Measurements from ENCODE around the gene TNFRSF18. TPM values are rescaled to one million over a fixed set of nuclear protein-coding genes. Genes with fewer than 3 reads are reported as not detected.
A peak's percentile ranks its signal among the peaks of the same experiment; 100 is the strongest.

Gene TNFRSF18
- total and polyA plus RNA-seq, 2 experiments from 2014 or later = 1.1 to 1.5 TPM

DNA sequence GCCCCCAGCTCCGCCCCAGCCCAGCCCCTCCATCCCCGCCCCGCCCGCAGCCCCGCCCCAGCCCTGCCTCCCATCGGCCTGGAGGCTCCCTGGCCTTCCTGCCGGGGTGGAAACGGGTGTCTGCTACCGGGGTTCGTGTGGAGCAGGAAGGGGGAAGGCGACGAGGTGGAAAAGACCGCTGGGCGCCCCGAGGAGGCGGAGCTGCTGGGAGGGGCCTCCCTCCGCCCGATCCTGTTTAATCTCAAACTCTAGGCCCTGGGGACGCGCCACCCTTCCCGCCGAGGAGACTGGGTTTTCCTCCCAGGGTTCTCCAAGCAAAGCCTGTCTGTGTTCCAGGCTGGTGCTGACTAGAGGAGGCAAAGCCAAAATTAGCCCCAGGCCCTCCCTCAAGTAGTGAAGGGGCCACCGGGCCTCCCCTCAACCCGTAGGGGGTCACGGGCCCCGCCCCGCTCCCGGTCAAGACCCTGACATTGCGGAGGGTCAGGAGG is 48.9 kb downstream of the TNFRSF18 start:
- Mint-ChIP-seq H3K27ac (no peak overlapping the region), H3K4me3 (peak overlapping the region; percentile 62; the same call in 2 of the 3 replicates), H3K4me1 (no peaks in the 10 kb centered on the region; the same call in 1 of the 3 replicates), H3K27me3 (ENCODE audit: insufficient read depth, low read depth, poor library complexity) (peaks cover 17% of the 10 kb centered on the region), H3K9me3 (peaks cover 27% of the 10 kb centered on the region), H3K36me3 (ENCODE audit: low read depth) (peaks cover 19% of the 10 kb centered on the region)
- Histone ChIP-seq H3K36me3 (ENCODE audit: insufficient read depth) (no peaks in the 10 kb centered on the region), H3K79me2 (replicated peaks; ENCODE audit: insufficient read depth) (no peaks in the 10 kb centered on the region), H3K27me3 (ENCODE audit: insufficient read depth) (no peaks in the 10 kb centered on the region), H3K4me1 (ENCODE audit: insufficient read depth) (peaks cover 4% of the 10 kb centered on the region; the same call in 1 of the 2 replicates), H3K4me2 (peak overlapping the region; percentile 88), H3K4me3 (peak overlapping the region; percentile 66), H4K20me1 (replicated peaks; ENCODE audit: insufficient read depth) (no peaks in the 10 kb centered on the region), H2AFZ (peak overlapping the region; percentile 63; the same call in 1 of the 2 replicates), H3F3A (replicated peaks; ENCODE audit: low read depth) (0 out of 2 replicates have a peak, but pooled peaks cover 8% of the 10 kb centered on the region), H3K9me2 (ENCODE audit: insufficient read depth) (no peaks in the 10 kb centered on the region), H3K27ac (ENCODE audit: low read depth) (peak overlapping the region; percentile 83)
- DNase-seq (ENCODE audit: low spot score) = peak; percentile 81
- peak; percentile 70 for ATAC-seq
- TF ChIP-seq POLR2AphosphoS5 (IDR thresholded peaks at IDR 0.05; ENCODE audit: low read depth) = peak; percentile 37; the same call in 1 of the 2 replicates
- TF ChIP-seq JUNB (IDR thresholded peaks at IDR 0.05; ENCODE audit: unreplicated experiment) = no peak

GRCh38 chr1:1157033-1157365 is 49.4 kb downstream of the TNFRSF18 start:
- H3K27me3 Mint-ChIP-seq (ENCODE audit: insufficient read depth, low read depth, poor library complexity) = peaks cover 22% of the 10 kb centered on the region
- peaks cover 32% of the 10 kb centered on the region for H3K9me3 Mint-ChIP-seq
- H3K4me3 Mint-ChIP-seq = peak overlapping the region; percentile 47; the same call in 2 of the 3 replicates
- TF ChIP-seq CTCF (conservative IDR thresholded peaks at IDR 0.05; ENCODE audit: low read depth in 2 of 2) (no peak), STAT1 (IDR thresholded peaks at IDR 0.05; ENCODE audit: unreplicated experiment) (no peak), ZNF462 (CRISPR knock-in tag; IDR thresholded peaks at IDR 0.05) (no peak), EZH2 (IDR thresholded peaks at IDR 0.05; ENCODE audit: low read depth, unreplicated experiment) (no peak), JUNB (IDR thresholded peaks at IDR 0.05; ENCODE audit: unreplicated experiment) (no peak), REST (IDR thresholded peaks at IDR 0.05; ENCODE audit: unreplicated experiment) (no peak), CREB1 (CRISPR knock-in tag; IDR thresholded peaks at IDR 0.05; ENCODE audit: low read depth) (no peak), ZNF114 (CRISPR knock-in tag; IDR thresholded peaks at IDR 0.05) (no peak), EZH2phosphoT487 (IDR thresholded peaks at IDR 0.05; ENCODE audit: unreplicated experiment) (no peak), POLR2AphosphoS5 (IDR thresholded peaks at IDR 0.05; ENCODE audit: low read depth) (no peak)

More at GRCh38 chr1:1157033-1157365, 49.4 kb downstream of the TNFRSF18 start:
- Histone ChIP-seq H4K20me1 (replicated peaks; ENCODE audit: insufficient read depth) (no peaks in the 10 kb centered on the region), H3K27me3 (ENCODE audit: insufficient read depth) (no peaks in the 10 kb centered on the region), H3K4me1 (ENCODE audit: insufficient read depth) (peaks cover 2% of the 10 kb centered on the region; the same call in 1 of the 2 replicates), H3K36me3 (ENCODE audit: insufficient read depth) (no peaks in the 10 kb centered on the region), H3K79me2 (replicated peaks; ENCODE audit: insufficient read depth) (no peaks in the 10 kb centered on the region), H3K9me2 (ENCODE audit: insufficient read depth) (no peaks in the 10 kb centered on the region), H3K4me3 (no peak overlapping the region), H3K27ac (ENCODE audit: low read depth) (no peak overlapping the region), H2AFZ (no peak overlapping the region), H3K4me2 (0 out of 2 replicates have a peak overlapping the region, but pooled peaks have one; percentile 48), H3F3A (replicated peaks; ENCODE audit: low read depth) (0 out of 2 replicates have a peak, but pooled peaks cover 8% of the 10 kb centered on the region)
- ATAC-seq = peak; percentile 4
- Mint-ChIP-seq H3K4me1 (no peaks in the 10 kb centered on the region; the same call in 1 of the 3 replicates), H3K27ac (no peak overlapping the region), H3K36me3 (ENCODE audit: low read depth) (peaks cover 23% of the 10 kb centered on the region)
- no peak for DNase-seq (ENCODE audit: low spot score)
